ENCODE data around the gene HS3ST1. TPM values are rescaled to one million over a fixed set of nuclear protein-coding genes. Genes with fewer than 3 reads are reported as not detected.

HS3ST1 gene
- total RNA-seq, 1 donor = under 0.01 TPM

DNA sequence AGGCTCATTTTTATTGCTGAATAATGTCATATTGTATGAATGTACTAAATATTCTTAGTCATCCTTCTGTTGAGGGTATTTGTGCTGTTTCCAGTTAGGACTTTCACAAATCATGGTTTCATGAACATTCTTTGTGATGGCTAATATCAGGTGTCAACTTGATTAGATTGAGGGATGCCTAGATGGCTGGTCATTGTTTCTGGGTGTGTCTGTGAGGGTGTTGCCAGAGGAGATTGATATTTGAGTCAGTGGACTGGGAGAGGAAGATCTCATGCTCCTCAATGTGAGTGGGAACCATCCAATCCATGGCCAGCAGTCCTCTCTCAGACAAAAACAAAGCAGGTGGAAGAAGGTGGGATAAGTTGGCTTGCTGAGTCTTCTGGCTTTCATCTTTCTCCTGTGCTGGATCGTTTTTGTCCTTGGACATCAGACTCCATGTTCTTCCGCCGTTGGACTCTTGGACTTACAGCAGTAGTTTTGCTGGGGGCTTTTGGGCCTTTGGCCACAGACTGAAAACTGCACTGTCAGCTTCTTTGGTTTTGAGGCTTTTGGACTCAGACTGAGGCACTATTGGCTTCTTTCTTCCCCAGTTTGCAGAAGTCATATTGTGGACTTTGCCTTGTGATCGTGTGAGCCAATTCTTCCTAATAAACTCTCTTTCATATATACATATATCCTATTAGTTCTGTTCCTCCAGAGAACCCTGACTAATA, 11.9 kb upstream of the HS3ST1 start:
- Histone ChIP-seq H3K36me3 (ENCODE audit: insufficient read depth, low read length) (no peaks in the 10 kb centered on the region), H3K4me1 (ENCODE audit: insufficient read depth, low read length) (no peaks in the 10 kb centered on the region), H3K4me3 (ENCODE audit: insufficient read depth, low read length) (no peak overlapping the region), H4K20me1 (ENCODE audit: insufficient read depth, low read length) (no peaks in the 10 kb centered on the region), H3K9me3 (ENCODE audit: low read depth, low read length) (no peaks in the 10 kb centered on the region), H3K4me2 (ENCODE audit: insufficient read depth, low read length) (no peak overlapping the region), H3K27me3 (ENCODE audit: insufficient read depth, low read length) (no peaks in the 10 kb centered on the region), H3K27ac (ENCODE audit: low read depth, low read length) (no peak overlapping the region), H3K79me2 (ENCODE audit: insufficient read depth, low read length) (no peaks in the 10 kb centered on the region), H2AFZ (ENCODE audit: low read length) (no peak overlapping the region)
- TF ChIP-seq, protein P1, sequence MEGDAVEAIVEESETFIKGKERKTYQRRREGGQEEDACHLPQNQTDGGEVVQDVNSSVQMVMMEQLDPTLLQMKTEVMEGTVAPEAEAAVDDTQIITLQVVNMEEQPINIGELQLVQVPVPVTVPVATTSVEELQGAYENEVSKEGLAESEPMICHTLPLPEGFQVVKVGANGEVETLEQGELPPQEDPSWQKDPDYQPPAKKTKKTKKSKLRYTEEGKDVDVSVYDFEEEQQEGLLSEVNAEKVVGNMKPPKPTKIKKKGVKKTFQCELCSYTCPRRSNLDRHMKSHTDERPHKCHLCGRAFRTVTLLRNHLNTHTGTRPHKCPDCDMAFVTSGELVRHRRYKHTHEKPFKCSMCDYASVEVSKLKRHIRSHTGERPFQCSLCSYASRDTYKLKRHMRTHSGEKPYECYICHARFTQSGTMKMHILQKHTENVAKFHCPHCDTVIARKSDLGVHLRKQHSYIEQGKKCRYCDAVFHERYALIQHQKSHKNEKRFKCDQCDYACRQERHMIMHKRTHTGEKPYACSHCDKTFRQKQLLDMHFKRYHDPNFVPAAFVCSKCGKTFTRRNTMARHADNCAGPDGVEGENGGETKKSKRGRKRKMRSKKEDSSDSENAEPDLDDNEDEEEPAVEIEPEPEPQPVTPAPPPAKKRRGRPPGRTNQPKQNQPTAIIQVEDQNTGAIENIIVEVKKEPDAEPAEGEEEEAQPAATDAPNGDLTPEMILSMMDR (IDR thresholded peaks at IDR 0.05; ENCODE audit: extremely low read depth, low read depth, low read length) = no peak
- no peak for DNase-seq (ENCODE audit: insufficient read length, low spot score, missing footprints)

DNA sequence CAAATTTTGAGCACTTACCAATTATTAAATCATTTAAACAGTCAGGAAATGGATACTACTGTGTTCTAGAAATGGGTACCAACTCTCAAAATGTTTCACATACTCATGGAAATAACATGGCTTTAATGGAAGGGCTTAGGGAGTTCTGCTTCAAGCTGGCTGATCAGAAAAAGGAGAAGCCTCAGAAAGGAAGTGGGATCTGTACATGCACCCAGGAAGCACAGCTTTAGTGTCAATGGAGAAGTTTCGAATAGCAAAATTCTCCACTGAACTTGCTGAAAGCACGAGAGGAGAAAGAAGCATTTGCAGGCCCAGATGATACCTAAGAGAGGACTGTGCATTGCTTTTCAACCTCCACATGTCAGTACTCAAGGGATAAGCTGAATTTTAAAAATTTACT, 11.1 kb upstream of the HS3ST1 start:
- Histone ChIP-seq H4K20me1 (ENCODE audit: insufficient read depth, low read length) (no peaks in the 10 kb centered on the region), H3K36me3 (ENCODE audit: insufficient read depth, low read length) (no peaks in the 10 kb centered on the region), H2AFZ (ENCODE audit: low read length) (no peak overlapping the region), H3K4me1 (ENCODE audit: insufficient read depth, low read length) (no peaks in the 10 kb centered on the region), H3K79me2 (ENCODE audit: insufficient read depth, low read length) (no peaks in the 10 kb centered on the region), H3K4me3 (ENCODE audit: insufficient read depth, low read length) (no peak overlapping the region), H3K27ac (ENCODE audit: low read depth, low read length) (no peak overlapping the region), H3K27me3 (ENCODE audit: insufficient read depth, low read length) (no peaks in the 10 kb centered on the region), H3K4me2 (ENCODE audit: insufficient read depth, low read length) (no peak overlapping the region), H3K9me3 (ENCODE audit: low read depth, low read length) (no peaks in the 10 kb centered on the region)
- TF ChIP-seq, protein P1 (IDR thresholded peaks at IDR 0.05; ENCODE audit: extremely low read depth, low read depth, low read length) = no peak
- no peak for DNase-seq (ENCODE audit: insufficient read length, low spot score, missing footprints)

DNA sequence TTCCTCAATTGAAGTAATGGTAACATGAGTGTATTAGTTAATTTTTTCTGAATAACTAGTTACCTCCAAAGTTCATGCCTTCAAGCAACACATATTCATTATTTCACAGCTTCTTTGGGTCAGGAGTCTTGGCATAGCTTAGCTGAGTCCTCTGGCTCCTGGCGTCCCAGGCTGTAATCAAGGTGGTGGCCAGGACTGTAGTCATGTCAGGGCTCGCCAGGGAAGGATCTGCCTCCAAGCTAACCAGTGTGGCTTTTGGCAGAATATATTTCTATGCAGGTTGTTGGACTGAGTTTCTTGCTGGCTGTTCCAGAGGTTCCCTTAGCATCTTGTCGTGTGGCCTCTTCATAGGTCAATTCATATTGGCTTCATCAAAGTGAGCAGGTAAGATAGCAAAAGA, 10.0 kb upstream of the HS3ST1 start:
- H3K9me3 ChIP-seq (ENCODE audit: low read depth, low read length) = no peaks in the 10 kb centered on the region

DNA sequence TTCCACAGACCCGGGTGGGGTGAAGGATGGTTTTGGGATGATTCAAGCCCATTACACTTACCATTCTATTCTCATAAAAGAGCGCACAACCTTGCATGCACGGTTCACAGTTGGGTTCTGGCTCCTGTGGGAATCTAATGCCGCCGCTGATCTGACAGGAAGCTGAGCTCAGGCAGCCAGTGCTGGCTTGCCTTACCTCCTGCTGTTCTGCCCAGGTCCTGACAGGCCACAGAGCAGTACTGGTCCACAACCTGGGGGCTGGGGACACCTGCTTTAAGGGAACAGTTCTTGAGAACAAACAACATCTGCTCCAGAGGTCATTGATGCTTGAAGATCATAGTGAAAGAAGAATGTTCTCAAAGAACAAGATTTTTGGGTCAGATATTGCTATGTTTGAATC, 8.0 kb upstream of the HS3ST1 start:
- Histone ChIP-seq H2AFZ (ENCODE audit: low read length) (no peak overlapping the region), H3K4me3 (ENCODE audit: insufficient read depth, low read length) (no peak overlapping the region), H3K4me1 (ENCODE audit: insufficient read depth, low read length) (no peaks in the 10 kb centered on the region), H3K36me3 (ENCODE audit: insufficient read depth, low read length) (no peaks in the 10 kb centered on the region), H4K20me1 (ENCODE audit: insufficient read depth, low read length) (no peaks in the 10 kb centered on the region), H3K27ac (ENCODE audit: low read depth, low read length) (no peak overlapping the region), H3K79me2 (ENCODE audit: insufficient read depth, low read length) (no peaks in the 10 kb centered on the region), H3K9me3 (ENCODE audit: low read depth, low read length) (no peaks in the 10 kb centered on the region), H3K4me2 (ENCODE audit: insufficient read depth, low read length) (no peak overlapping the region), H3K27me3 (ENCODE audit: insufficient read depth, low read length) (no peaks in the 10 kb centered on the region)
- TF ChIP-seq, protein P1 (IDR thresholded peaks at IDR 0.05; ENCODE audit: extremely low read depth, low read depth, low read length) = no peak
- DNase-seq (ENCODE audit: insufficient read length, low spot score, missing footprints) = no peak

More for the DNA sequence above, 10.0 kb upstream of the HS3ST1 start:
- Histone ChIP-seq H3K27me3 (ENCODE audit: insufficient read depth, low read length) (no peaks in the 10 kb centered on the region), H3K27ac (ENCODE audit: low read depth, low read length) (no peak overlapping the region), H3K4me1 (ENCODE audit: insufficient read depth, low read length) (no peaks in the 10 kb centered on the region), H4K20me1 (ENCODE audit: insufficient read depth, low read length) (no peaks in the 10 kb centered on the region), H3K79me2 (ENCODE audit: insufficient read depth, low read length) (no peaks in the 10 kb centered on the region), H2AFZ (ENCODE audit: low read length) (no peak overlapping the region), H3K4me2 (ENCODE audit: insufficient read depth, low read length) (no peak overlapping the region), H3K4me3 (ENCODE audit: insufficient read depth, low read length) (no peak overlapping the region), H3K36me3 (ENCODE audit: insufficient read depth, low read length) (no peaks in the 10 kb centered on the region)
- TF ChIP-seq, protein P1 (IDR thresholded peaks at IDR 0.05; ENCODE audit: extremely low read depth, low read depth, low read length) = no peak
- no peak for DNase-seq (ENCODE audit: insufficient read length, low spot score, missing footprints)

Data from osteoblast (primary cell).